ENCODE results near the gene PALLD.

The PALLD gene

GRCh38 chr4:168960716-168961115 is 463.9 kb downstream of the PALLD start:
- TF ChIP-seq CTCF (IDR thresholded peaks at IDR 0.05; ENCODE audit: low read depth, low read length) = no peak
- H3K4me3 ChIP-seq (ENCODE audit: low read depth, low read length) = no peak overlapping the region

DNA sequence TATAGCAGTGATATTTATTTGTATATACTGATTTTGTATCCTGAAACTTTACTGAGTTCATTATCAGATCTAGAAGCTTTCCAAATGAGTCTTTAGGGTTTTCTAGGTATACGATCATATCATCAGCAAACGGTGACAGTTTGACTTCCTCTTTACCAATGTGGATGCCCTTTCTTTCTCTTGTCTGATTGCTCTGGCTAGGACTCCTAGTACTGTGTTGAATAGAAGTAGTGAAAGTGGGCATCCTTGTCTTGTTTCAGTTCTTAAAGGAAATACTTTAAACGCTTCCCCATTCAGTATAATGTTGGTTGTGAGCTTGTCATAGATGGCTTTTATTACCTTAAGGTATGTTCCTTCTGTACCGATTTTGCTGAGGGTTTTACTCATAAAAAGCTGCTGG is 475.7 kb downstream of the PALLD start:
- TF ChIP-seq CTCF (IDR thresholded peaks at IDR 0.05; ENCODE audit: low read depth, low read length) = no peak
- H3K4me3 ChIP-seq (ENCODE audit: low read depth, low read length) = no peak overlapping the region

Data from WI38 (cell line).